Cerebellar cortex (tissue), 1 donor: ENCODE data around the gene UMODL1.
"Not testable (repeated sequence)": the region's sequence is repeated elsewhere in the genome, so short reads cannot be mapped to it uniquely, and the experiment has no call there.

Experiments
- DNase-seq: peaks from one replicate; pipeline ENCODE4 v3.0.0-alpha.2; 2015; ENCODE audit warnings: low spot score

Gene UMODL1

GRCh38 chr21:42115136-42115683 is 44.1 kb downstream of the UMODL1 start:
- no peak for DNase-seq

DNA sequence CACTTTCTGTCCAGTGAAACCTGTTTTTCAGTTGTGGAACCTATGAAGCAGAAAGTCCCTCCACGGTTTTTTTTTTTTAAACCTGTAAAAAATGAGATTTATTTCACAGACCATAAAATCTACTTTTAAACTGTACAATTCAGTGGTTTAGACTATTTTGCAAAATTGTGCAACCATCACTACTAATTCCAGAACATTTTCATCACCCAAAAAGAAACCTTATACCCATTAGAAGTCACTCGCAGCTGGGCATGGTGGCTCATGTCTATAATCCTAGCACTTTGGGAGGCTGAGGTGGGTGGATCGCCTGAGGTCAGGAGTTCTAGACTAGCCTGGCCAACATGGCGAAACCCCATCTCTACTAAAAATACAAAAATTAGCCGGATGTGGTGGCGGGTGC is 45.4 kb downstream of the UMODL1 start:
- not testable (repeated sequence) for DNase-seq

DNA sequence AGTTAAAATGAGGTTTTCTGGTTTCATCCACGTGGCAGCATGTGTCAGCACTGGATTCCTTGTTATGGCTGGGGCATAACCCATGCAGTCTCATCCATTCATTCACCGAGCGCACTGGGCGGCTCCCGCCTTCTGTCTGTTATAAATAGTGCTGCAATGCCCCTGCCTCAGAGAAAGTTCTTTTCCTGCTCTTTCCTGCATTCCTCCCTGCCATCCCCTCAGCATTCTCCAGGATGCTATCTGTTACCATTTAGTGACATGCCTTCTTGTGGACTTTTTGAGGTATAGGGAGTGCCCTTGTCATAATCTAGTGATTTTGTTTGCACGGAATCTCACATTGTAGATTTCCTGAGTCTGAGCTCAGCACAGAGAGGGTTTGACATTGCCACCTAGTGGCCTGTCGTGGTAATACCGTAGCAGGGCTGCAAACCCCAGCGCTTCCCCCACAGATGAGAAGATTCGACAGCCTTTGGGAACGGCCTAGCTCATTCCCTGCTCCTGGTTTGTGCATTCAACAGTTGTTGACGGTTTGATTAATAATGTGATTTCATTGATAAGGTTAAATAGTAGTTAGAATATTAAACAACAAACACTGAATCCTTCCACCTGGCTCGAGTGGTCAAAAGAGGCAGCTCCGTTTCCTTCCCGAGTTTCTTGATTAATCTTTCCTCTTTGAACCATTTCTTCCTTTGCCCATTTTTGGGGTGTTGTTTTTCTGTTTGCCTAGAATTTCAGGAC is 46.3 kb downstream of the UMODL1 start:
- DNase-seq: peak; percentile 82

DNA sequence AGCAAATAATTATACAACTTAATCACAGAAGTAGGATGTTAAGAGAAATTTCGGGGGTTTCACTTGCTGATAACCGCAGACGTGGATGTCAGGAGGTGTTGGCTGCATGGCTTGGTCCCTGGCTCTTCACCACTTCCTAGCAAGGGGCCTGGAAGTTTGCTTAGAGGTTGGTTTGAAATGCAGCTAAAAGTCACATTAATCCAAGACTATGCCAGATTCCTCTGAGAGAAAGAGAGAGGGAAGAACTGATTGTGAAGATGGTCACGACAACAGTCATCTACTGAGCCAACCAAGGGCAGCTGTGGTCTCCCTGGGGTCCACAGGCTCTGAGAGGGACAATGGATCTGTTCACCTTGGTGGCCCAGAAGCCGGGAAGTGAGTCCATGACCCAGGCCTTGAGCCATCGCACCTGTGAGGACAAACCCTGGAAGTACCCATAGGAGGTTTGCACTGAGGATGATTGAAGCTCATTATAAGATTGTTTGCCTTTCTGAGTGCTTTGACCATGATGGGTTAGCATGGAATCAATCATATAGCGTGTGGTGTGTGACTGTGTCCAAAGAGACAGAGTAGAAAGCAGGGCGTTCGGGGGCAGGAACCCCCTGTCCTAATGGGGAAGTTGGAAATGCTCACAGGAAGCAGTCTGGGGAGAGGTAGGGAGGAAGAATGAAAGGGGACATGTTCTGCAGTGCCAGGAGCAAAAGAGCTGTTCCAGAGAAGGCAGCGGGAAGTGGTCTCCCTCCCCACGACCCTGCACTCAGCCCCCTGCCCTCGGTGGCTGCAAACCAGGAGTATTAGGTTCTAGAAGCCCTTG is 47.1 kb downstream of the UMODL1 start:
- no peak for DNase-seq

GRCh38 chr21:42118901-42119300 is 47.8 kb downstream of the UMODL1 start:
- peak; percentile 52 for DNase-seq

DNA sequence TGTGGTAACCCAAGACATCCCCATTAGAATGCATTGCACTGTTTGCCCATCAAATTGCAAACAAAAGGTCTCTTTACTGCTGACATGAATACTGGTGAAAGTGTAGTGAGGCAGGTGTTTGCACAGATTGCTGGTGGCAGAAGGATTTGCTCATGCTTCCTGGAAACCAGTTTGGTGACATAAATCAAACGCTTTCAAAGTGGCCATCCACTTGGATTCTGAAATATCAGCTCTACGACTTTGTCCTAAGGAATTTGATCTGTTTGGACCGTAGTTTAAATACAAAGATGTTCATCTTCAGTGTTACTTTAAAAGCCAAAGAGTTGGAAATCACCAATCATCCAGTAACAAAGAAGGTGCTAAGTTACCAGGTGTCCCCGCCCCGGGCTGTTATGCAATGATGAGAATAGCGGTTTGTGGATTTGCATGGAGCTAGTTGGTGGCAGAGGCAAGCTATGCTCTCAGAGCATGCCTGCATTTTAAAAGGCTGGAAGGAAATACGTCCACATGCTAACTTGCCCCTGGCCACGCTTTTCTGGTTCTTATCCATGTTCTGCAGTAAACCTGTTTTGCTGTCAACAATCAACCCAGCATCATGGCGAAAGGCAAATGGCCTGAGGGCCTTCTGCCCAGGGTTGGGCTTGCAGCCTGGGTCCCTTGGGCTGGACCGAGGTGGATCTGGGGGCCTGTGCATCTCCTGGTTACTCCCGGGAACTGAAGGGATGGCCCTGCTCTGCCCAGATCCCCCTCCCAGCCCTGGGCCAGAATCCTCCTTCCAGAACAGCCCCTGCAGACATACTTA is 49.2 kb downstream of the UMODL1 start:
- peak; percentile 23 for DNase-seq

DNA sequence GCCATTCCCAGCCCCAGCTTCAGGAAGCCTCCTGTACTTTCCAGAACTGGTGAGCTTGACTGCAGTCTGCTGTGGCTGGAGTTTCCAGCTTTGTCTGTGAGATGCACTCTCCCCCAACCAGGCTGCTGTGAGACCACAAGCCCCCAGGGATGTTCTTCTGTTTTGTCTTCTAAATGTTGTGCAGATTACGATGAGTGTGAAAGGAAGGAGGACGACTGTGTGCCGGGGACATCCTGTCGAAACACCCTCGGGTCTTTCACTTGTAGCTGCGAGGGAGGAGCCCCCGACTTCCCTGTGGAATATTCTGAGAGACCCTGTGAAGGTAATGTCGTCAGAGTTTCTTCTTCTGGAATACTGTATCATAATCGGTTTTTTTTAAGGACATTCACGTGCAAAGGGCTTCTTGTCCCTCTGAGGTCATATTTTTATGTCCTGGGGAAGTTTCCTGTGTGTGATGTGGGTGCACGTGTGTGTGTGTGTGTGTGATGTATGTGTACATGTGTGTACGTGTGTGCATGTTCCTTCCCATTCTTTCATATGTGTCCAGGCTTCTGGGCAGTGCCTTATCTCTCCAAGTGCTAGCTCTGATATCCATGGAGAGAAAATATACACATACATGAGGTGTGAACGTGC is 49.9 kb downstream of the UMODL1 start:
- DNase-seq: no peak

DNA sequence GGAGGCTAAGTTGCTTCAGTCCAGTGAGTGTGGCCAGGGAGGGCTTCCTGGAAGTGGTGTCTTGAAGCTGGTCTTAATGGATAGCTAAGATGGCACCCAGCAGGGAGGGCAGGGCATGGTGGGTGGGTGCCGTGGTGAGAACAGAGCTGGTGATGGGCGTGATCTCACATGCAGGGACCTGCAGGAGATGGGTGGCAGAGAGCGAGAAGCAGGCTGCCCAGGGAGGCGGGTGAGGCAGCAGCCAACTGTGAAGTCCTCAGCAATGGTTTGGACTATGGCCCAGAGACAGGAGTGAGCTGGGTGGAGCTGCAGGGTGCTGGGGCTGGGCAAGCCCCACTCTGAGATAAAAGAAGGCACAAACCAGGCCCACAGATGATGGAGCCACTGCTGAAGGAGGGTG is 50.7 kb downstream of the UMODL1 start:
- no peak for DNase-seq

GRCh38 chr21:42122398-42122797 is 51.3 kb downstream of the UMODL1 start:
- no peak for DNase-seq

DNA sequence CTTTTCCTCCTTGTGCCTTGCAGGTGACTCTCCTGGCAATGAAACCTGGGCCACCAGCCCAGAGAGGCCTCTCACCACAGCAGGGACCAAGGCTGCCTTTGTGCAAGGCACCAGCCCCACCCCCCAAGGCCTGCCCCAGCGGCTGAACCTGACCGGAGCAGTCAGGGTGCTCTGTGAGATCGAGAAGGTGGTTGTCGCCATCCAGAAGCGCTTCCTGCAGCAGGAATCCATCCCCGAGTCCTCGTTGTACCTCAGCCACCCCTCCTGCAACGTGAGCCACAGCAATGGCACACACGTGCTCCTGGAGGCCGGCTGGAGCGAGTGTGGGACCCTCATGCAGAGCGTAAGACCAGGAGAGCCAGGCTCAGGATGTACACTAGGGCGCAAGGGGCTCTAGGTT is 51.7 kb downstream of the UMODL1 start:
- no peak for DNase-seq

DNA sequence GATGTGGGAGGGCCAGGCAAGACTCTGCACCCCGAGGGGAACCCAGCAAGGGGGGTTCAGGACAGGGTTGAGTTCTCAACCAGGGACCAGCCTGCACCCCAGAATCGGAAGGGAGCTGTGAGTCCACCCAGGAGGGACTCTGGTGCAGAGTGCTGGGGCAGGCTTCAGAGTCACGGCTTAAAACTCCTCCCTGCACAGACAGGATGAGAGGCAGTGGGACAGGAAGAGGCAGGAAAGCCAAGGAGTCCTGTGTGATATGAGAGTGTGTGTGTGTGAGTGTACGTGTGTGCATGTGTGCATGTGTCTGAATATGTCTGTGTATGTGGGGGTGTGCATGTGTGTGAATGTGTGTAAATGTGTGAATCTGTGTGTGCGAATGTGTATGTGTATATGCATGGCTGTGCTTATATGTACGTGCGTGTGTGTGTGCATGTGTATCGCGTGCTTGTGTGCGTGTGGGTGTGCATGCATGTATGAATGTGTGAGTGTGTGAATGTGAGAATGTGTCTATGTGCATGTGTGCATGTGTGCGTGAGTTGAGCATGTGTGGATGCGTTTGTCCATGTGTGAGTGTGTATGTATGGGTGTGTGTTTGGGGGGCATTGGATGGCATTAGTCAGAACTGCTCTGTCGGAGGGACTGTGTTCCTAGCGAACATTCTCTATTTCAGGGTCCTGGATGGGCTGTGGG is 52.2 kb downstream of the UMODL1 start:
- no peak for DNase-seq

GRCh38 chr21:42124081-42124480 is 53.0 kb downstream of the UMODL1 start:
- no peak for DNase-seq

DNA sequence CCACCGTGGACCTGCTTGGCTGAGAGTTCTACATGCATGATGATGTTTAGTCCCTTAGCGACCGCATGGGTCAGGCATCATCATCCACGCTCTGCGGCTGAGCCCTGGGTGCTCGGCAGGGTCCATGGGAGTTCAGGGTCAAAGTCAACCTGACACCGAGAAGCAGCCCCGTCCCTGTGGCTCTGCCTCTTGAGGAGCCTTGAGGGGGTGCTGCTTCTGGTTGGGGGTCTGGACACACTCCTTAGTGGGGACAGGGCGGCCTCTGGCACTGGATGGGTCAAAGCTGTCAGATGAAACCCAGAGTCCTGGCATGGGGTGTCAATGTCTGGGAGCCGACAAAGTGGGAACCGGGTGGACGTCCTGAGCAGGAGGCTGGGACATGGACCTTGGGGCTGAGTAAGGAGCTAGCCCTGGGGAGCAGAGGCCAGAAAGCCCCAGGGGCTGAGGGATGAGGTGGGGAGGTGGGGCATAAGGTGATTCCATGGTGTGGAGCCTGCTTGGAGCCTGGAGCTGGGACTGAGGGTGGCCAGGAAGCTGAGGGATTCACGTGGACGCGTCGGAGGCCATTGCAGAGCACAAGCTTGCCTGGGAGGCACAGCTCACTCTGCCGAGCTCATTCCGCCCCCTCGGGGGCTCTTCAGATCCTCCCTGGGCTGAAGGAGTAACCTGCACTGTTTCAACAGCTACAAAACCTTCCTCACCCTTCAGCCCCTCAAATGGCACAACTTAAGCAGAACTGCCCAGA is 53.9 kb downstream of the UMODL1 start:
- DNase-seq: no peak

DNA sequence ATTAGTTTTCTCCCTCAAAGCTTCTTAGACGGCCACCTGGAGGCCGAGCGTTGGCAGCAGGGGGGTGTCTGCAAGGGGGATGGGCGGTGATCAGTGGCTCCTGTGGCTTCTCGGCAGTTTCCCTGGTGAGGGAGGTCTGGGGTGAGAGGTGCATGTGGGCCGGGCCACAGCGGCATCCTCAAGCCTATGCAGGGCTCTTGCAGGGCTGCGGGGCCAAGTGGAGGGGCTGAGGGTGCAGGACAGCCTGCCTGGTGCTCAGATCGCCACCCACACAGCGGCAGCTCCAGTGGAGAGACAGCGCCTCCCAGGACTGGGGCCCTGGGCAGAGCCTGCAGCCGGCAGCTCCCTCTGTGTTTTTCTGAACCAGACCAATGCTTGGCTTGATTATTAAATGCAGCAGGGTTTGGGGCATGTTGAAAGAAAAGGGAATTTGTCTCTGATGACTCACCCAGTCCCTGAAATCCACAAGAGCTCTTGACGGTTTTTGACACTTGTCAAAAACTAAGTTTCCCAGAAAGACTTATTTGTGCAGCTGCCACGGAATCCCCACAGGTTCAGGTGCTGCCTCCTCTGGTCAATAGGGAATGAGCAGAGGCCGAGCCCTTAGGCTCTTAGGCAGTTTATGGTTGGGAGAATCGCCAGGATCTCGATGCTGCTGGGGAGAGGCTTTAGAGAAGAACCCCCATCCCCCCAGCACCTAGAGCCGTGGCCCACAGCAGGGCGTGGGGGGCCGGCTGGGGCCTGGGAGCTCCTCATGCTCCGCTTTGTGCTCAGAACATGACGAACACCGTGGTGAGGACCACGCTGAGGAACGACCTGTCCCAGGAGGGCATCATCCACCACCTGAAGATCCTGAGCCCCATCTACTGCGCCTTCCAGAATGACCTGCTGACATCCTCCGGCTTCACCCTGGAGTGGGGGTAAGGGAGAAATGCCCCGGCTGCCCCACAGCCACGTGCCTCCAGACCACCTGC is 54.7 kb downstream of the UMODL1 start:
- no peak for DNase-seq

GRCh38 chr21:42127164-42128150 is 56.3 kb downstream of the UMODL1 start:
- no peak for DNase-seq

GRCh38 chr21:42129300-42130266 is 58.5 kb downstream of the UMODL1 start:
- no peak for DNase-seq

DNA sequence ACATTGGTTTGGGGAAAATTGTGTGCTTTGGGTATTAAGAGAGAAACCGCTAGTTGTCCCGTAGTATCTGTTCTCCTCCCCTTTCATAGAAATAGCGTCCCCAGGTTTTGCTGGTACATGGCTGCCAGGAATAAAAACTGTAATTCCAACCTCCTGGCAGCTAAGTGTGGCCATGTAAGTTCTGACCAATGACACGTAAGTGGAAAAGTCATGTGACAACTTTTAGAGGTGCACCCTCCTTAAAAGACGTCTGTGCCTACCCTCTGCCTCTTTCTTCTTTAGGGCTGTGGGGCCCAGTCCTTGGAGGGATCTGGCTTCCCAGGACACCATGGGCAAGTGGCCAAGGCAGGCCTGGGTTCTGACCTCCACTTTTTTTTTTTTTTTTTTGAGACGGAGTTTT is 59.3 kb downstream of the UMODL1 start:
- DNase-seq: no peak
